ENCODE results near the gene CD2AP. TPM values are rescaled to one million over a fixed set of nuclear protein-coding genes. Genes with fewer than 3 reads are reported as not detected.

CD2AP gene
- total and polyA plus RNA-seq, 4 donors: 6.8 to 33.4 (median 22.2) TPM

DNA sequence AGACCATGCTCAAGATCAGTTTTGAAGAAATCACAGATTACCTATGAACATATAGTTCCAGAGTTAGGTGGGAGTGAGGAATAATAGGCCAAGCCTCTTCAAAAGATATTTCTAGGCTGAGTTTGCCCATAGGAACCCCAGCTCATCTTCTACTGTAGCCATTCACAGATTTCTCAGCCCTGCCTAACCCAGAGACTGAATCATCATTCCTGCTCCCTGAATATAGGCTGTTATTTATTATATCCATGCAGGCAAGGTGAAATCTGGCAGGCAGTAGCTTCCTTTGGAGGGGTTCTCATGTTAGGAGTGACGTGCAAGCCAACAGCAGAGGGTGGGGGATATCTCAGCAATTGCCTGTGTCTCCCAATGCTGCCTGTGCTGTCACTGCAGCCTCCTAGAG, 195.2 kb downstream of the CD2AP start:
- no peaks in the 10 kb centered on the region for H3K27me3 ChIP-seq (ENCODE audit: control insufficient read depth in 1 of 2, insufficient read depth in 2 of 2, low read length in 1 of 2)
- H3K36me3 ChIP-seq (ENCODE audit: control insufficient read depth in 1 of 2, insufficient read depth in 2 of 2, low read length in 1 of 2): no peaks in the 10 kb centered on the region
- no peak overlapping the region for H3K27ac ChIP-seq (ENCODE audit: low read depth in 1 of 2, low read length in 2 of 2)
- peaks cover 1% of the 10 kb centered on the region for H3K9me3 ChIP-seq (ENCODE audit: control insufficient read depth, low read length)
- DNase-seq (no peak), ATAC-seq (ENCODE audit: low FRiP score) (no peak)
- intact Hi-C loops (cut with DNase I): no loop called here
- H3K4me1 ChIP-seq (ENCODE audit: control insufficient read depth in 1 of 2, insufficient read depth in 2 of 2, low read length in 2 of 2): no peaks in the 10 kb centered on the region
- H3K4me3 ChIP-seq (ENCODE audit: low read length in 2 of 2): no peak overlapping the region
- WGBS, 2 donors: 68 to 72% methylated on average over 1 of the region's 1 CpG

DNA sequence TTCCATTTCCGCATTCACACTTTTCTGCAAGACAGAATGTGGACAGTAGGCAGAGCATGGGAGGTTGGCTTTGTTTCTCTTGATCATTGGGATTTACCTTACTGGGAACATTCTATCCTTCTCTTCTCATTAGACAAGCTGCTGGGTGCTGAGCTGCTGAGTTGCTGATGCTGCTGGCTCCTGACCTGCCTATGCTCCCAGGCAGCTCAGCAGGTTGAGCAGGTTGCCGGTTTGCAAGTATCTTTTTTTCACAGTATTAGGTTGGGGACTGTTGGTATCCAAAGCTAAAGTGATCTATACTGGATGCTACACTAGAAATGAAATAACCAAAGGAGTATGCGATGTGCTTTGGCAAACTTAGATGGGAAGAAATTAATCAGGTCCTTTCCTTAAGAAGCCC, 197.1 kb downstream of the CD2AP start:
- no peak overlapping the region for H3K4me3 ChIP-seq (ENCODE audit: low read length in 2 of 2)
- H3K9me3 ChIP-seq (ENCODE audit: control insufficient read depth, low read length): peaks cover 1% of the 10 kb centered on the region
- H3K27me3 ChIP-seq (ENCODE audit: control insufficient read depth in 1 of 2, insufficient read depth in 2 of 2, low read length in 1 of 2): no peaks in the 10 kb centered on the region
- H3K27ac ChIP-seq (ENCODE audit: low read depth in 1 of 2, low read length in 2 of 2): no peak overlapping the region
- intact Hi-C loops (cut with DNase I): no loop called here
- DNase-seq: no peak
- ATAC-seq (ENCODE audit: low FRiP score): no peak
- no peaks in the 10 kb centered on the region for H3K36me3 ChIP-seq (ENCODE audit: control insufficient read depth in 1 of 2, insufficient read depth in 2 of 2, low read length in 1 of 2)
- no peaks in the 10 kb centered on the region for H3K4me1 ChIP-seq (ENCODE audit: control insufficient read depth in 1 of 2, insufficient read depth in 2 of 2, low read length in 2 of 2)
- WGBS, 2 donors: 90 to 91% methylated on average over 3 of the region's 3 CpGs

Other genes with a start within 250 kb of the CD2AP start
- gene TNFRSF21, start 167.9 kb upstream of the CD2AP start, total RNA-seq: 1 to 10 TPM; 3.7 to 4.5 TPM
- 1 to 10 TPM; 3.9 to 6.0 TPM for gene TNFRSF21, start 167.9 kb upstream of the CD2AP start, polyA plus RNA-seq
- not detected for gene ADGRF4, start 220.8 kb downstream of the CD2AP start, total RNA-seq
- not detected for gene ADGRF4, start 220.8 kb downstream of the CD2AP start, polyA plus RNA-seq

Data from aorta (tissue), 5 donors.